GM23338 (cell line): ENCODE results near the gene SOAT2.

ENCODE experiments used
- CREB1 ChIP-seq: fragments of 250-450 bp; sonication (Bioruptor Pico); IDR thresholded peaks from 2 replicates; pipeline ENCODE4 v1.5.0; 2020; ENCODE audit warnings: low read depth, mild to moderate bottlenecking, moderate library complexity
- EZH2 ChIP-seq: fragments of 200-600 bp; sonication (generic); IDR thresholded peaks from one replicate; pipeline ENCODE4 v1.8.0; 2017; ENCODE audit warnings: antibody characterized with exemption, mild to moderate bottlenecking, low read depth; ENCODE audit not compliant: unreplicated experiment
- EZH2phosphoT487 ChIP-seq: fragments of 200-600 bp; sonication (generic); IDR thresholded peaks from one replicate; pipeline ENCODE4 v1.8.1; 2018; ENCODE audit warnings: antibody characterized with exemption; ENCODE audit not compliant: unreplicated experiment
- JUNB ChIP-seq: IDR thresholded peaks from one replicate; pipeline ENCODE4 v1.6.1; 2016; ENCODE audit warnings: antibody characterized with exemption; ENCODE audit not compliant: unreplicated experiment
- NANOG ChIP-seq: IDR thresholded peaks from 2 replicates; pipeline ENCODE4 v1.6.1; 2016; ENCODE audit warnings: antibody characterized with exemption, borderline replicate concordance
- POLR2AphosphoS5 ChIP-seq: IDR thresholded peaks from 2 replicates; pipeline ENCODE4 v1.6.1; 2016; ENCODE audit warnings: antibody characterized with exemption, low read depth
- TF ChIP-seq, protein P1 (sequence below), 2 experiments: fragments of 200-600 bp in 1 of 2; sonication (generic) in 1 of 2; conservative IDR thresholded peaks; 2 replicates each; pipeline versions ENCODE4 v1.5.1 to v1.6.1; 2016 to 2017; ENCODE audit warnings: antibody characterized with exemption in 2 of 2, low read depth in 2 of 2, mild to moderate bottlenecking in 2 of 2, moderate library complexity in 1 of 2
- TF ChIP-seq, protein P2 (sequence below): IDR thresholded peaks from one replicate; pipeline ENCODE4 v1.6.1; 2018; ENCODE audit warnings: antibody characterized with exemption; ENCODE audit not compliant: unreplicated experiment

DNA sequence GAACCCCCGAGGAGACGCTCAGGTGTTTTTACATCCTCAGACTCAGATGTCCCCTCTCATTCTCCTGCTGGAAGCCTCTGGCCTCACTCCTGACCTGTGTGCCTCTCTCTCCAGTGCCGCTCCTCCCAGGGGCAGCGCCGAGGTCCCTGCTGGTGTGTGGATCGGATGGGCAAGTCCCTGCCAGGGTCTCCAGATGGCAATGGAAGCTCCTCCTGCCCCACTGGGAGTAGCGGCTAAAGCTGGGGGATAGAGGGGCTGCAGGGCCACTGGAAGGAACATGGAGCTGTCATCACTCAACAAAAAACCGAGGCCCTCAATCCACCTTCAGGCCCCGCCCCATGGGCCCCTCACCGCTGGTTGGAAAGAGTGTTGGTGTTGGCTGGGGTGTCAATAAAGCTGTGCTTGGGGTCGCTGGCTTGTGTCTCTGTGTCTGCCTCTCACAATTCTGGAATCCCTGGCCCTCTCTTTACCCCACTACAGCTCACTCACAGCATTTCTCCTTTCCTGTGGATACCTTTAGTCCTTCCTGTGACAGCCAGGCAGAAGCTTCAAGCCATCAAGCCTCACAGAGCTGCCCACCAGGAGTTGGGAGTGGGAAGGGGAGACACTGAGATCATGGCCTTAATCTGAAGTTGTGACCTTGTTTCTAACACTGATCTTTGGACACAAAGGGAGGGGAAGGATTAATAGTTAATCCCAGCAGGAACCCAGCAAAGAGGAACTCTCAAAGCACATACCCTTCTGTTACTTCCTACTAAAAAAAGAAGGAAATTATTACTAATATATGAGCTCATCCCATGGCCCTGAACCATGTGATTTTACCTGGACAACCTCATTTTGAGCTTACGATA lies 1.1 kb upstream of the SOAT2 start:
- TF ChIP-seq, protein P1, sequence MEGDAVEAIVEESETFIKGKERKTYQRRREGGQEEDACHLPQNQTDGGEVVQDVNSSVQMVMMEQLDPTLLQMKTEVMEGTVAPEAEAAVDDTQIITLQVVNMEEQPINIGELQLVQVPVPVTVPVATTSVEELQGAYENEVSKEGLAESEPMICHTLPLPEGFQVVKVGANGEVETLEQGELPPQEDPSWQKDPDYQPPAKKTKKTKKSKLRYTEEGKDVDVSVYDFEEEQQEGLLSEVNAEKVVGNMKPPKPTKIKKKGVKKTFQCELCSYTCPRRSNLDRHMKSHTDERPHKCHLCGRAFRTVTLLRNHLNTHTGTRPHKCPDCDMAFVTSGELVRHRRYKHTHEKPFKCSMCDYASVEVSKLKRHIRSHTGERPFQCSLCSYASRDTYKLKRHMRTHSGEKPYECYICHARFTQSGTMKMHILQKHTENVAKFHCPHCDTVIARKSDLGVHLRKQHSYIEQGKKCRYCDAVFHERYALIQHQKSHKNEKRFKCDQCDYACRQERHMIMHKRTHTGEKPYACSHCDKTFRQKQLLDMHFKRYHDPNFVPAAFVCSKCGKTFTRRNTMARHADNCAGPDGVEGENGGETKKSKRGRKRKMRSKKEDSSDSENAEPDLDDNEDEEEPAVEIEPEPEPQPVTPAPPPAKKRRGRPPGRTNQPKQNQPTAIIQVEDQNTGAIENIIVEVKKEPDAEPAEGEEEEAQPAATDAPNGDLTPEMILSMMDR (conservative IDR thresholded peaks at IDR 0.05; ENCODE audit: low read depth in 2 of 2), result no peak
- TF ChIP-seq CREB1, result no peak
- no peak for TF ChIP-seq EZH2
- TF ChIP-seq POLR2AphosphoS5, result no peak
- TF ChIP-seq, protein P2, sequence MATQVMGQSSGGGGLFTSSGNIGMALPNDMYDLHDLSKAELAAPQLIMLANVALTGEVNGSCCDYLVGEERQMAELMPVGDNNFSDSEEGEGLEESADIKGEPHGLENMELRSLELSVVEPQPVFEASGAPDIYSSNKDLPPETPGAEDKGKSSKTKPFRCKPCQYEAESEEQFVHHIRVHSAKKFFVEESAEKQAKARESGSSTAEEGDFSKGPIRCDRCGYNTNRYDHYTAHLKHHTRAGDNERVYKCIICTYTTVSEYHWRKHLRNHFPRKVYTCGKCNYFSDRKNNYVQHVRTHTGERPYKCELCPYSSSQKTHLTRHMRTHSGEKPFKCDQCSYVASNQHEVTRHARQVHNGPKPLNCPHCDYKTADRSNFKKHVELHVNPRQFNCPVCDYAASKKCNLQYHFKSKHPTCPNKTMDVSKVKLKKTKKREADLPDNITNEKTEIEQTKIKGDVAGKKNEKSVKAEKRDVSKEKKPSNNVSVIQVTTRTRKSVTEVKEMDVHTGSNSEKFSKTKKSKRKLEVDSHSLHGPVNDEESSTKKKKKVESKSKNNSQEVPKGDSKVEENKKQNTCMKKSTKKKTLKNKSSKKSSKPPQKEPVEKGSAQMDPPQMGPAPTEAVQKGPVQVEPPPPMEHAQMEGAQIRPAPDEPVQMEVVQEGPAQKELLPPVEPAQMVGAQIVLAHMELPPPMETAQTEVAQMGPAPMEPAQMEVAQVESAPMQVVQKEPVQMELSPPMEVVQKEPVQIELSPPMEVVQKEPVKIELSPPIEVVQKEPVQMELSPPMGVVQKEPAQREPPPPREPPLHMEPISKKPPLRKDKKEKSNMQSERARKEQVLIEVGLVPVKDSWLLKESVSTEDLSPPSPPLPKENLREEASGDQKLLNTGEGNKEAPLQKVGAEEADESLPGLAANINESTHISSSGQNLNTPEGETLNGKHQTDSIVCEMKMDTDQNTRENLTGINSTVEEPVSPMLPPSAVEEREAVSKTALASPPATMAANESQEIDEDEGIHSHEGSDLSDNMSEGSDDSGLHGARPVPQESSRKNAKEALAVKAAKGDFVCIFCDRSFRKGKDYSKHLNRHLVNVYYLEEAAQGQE, result no peak
- no peak for TF ChIP-seq JUNB
- no peak for TF ChIP-seq NANOG
- TF ChIP-seq EZH2phosphoT487, result no peak
